ENCODE data around the gene FAM107A. TPM values are rescaled to one million over a fixed set of nuclear protein-coding genes. Genes with fewer than 3 reads are reported as not detected.

FAM107A gene
- total and polyA plus RNA-seq, 4 donors: 15.2 to 55.5 (median 31.4) TPM

DNA sequence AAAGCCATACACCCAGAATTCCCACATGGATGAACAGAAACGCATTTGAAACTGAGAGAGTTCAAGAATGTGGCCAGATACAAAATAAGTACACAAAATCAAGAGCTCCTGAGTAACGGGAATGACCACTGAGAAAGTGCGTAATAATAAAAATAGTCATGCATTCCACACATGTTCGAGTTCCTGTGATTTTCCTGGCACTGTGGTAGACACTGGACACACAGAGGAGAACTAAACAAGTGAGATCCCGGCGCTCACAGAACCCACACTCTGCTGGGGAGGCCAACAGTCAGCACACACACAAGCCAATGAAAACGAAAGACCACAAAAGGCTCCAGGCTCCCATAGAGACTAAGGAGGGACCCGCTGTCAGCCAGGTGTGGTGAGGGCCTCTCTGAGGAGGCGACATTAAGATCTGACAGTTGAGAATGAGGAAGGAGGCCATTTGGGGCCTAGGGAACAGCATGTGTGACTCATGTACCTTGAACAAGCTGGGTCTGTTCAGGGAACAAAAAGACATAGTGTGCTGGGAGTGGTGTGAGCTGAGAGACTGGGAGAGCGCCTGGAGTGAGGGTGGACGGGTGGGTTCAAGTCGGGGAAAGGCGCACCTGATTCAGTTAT is 5.1 kb downstream of the FAM107A start:
- Histone ChIP-seq H3K27ac (ENCODE audit: low read depth, low read length) (no peak overlapping the region), H3K36me3 (ENCODE audit: control insufficient read depth, insufficient read depth, low read length) (peaks cover 16% of the 10 kb centered on the region), H3K4me1 (ENCODE audit: control insufficient read depth, insufficient read depth, low read length) (peaks cover 47% of the 10 kb centered on the region), H3K4me3 (ENCODE audit: low read depth, low read length) (no peak overlapping the region), H3K9me3 (ENCODE audit: control insufficient read depth, insufficient read depth, low read length) (peaks cover 3% of the 10 kb centered on the region), H3K27me3 (ENCODE audit: control insufficient read depth, insufficient read depth, low read length) (no peaks in the 10 kb centered on the region)
- WGBS (ENCODE audit: insufficient coverage): 90% methylated on average over 8 of the region's 13 CpGs
- DNase-seq (ENCODE audit: low read depth in 4 of 6, low spot score in 6 of 6): no peak

DNA sequence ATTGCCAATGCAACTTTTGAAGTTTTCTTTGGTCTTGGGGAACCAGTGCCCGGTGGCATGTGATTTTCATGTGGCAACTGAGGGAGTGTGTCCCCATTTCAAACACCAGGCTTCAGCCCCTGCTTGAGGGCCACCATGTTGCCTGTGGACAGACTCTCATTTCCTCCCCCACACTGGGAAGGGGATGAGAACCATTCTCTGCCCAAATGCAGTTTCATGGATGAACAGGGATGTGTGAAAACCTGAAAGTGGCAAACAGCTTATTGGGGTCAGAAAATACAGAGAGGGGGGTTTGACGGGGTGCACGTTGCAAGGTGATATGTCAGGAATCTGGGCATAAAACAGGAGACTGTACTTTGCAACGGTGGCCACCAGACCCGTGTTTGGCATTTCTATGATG is 6.3 kb downstream of the FAM107A start:
- peaks cover 3% of the 10 kb centered on the region for H3K9me3 ChIP-seq (ENCODE audit: control insufficient read depth, insufficient read depth, low read length)
- peaks cover 27% of the 10 kb centered on the region for H3K36me3 ChIP-seq (ENCODE audit: control insufficient read depth, insufficient read depth, low read length)
- no peak overlapping the region for H3K4me3 ChIP-seq (ENCODE audit: low read depth, low read length)
- H3K4me1 ChIP-seq (ENCODE audit: control insufficient read depth, insufficient read depth, low read length): peaks cover 36% of the 10 kb centered on the region
- WGBS (ENCODE audit: insufficient coverage): 92% methylated on average over 4 of the region's 5 CpGs
- H3K27ac ChIP-seq (ENCODE audit: low read depth, low read length): no peak overlapping the region
- H3K27me3 ChIP-seq (ENCODE audit: control insufficient read depth, insufficient read depth, low read length): no peaks in the 10 kb centered on the region
- no peak for DNase-seq (ENCODE audit: low read depth in 4 of 6, low spot score in 6 of 6)

DNA sequence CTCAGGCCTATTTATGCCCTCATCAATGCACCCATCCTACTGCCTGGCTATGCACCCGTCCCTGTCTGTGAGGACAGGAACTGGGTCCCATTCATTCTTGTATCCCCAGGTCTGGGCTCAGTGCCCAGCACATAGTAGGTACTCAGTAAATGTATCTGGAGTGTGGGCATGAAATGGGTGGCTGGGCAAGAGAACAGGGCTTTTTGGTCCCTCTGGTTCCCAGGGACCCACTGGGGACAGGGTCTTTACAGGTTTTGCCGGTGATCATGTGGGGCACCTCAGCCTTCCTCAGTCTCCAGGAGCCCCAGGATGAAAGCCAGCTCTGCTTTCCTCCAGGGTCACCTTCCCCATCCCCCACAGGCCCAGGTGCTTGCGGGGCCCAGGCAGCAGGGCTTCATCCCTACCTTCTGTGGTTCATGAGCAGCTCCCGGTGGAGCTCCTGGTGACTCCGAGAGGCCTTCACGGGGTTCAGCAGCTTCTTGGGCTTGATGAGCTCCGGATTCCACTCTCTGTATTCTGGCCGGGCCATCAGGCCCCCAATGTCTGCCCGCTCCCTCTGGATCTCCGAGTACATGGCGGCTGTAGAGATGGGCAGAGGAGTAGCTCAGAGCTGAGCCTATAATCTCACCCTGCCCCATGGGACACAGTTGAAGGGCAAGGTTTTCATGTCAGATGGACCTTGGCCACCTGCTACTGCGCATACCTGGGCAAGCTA is 7.7 kb downstream of the FAM107A start:
- peaks cover 3% of the 10 kb centered on the region for H3K9me3 ChIP-seq (ENCODE audit: control insufficient read depth, insufficient read depth, low read length)
- no peaks in the 10 kb centered on the region for H3K27me3 ChIP-seq (ENCODE audit: control insufficient read depth, insufficient read depth, low read length)
- H3K36me3 ChIP-seq (ENCODE audit: control insufficient read depth, insufficient read depth, low read length): peaks cover 32% of the 10 kb centered on the region
- DNase-seq (ENCODE audit: low read depth in 4 of 6, low spot score in 6 of 6): no peak
- no peak overlapping the region for H3K27ac ChIP-seq (ENCODE audit: low read depth, low read length)
- no peak overlapping the region for H3K4me3 ChIP-seq (ENCODE audit: low read depth, low read length)
- peaks cover 22% of the 10 kb centered on the region for H3K4me1 ChIP-seq (ENCODE audit: control insufficient read depth, insufficient read depth, low read length)
- WGBS (ENCODE audit: insufficient coverage): 97% methylated on average over 11 of the region's 12 CpGs

DNA sequence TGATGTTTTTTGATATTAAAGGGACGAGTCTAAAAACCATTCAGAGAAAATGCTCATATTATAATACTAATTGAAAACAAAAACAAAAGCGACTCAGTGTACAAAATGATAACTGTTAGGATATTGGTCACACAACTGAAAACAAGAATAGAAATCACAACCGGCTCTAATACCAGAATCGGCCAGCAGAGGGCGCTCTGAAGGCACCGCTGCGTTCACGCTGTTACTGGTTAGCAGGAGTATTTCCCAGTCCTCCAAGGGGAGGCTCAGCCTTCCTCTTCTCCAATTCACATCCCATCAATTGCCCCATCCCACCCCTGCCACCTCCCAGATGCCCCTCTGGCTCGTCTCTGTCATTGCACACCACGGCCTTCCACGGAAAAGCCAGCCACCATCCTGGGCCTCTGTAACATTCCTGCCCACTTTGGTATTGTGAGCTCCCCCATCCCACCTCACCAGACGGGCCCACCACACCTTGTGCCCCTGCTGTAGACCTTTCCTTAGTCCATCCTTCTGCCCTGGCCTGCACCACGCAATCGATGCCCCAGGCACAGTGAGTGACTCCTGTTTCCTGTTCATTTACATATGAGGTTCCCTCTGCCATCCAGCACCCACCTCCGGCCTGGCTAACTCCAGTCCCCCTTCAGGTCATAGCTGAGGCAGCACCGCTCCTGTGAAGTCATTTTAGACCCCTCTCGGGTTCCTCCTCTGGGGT is 8.5 kb downstream of the FAM107A start:
- Histone ChIP-seq H3K4me3 (ENCODE audit: low read depth, low read length) (no peak overlapping the region), H3K36me3 (ENCODE audit: control insufficient read depth, insufficient read depth, low read length) (peaks cover 32% of the 10 kb centered on the region), H3K4me1 (ENCODE audit: control insufficient read depth, insufficient read depth, low read length) (peaks cover 16% of the 10 kb centered on the region), H3K27ac (ENCODE audit: low read depth, low read length) (no peak overlapping the region), H3K9me3 (ENCODE audit: control insufficient read depth, insufficient read depth, low read length) (peaks cover 3% of the 10 kb centered on the region), H3K27me3 (ENCODE audit: control insufficient read depth, insufficient read depth, low read length) (no peaks in the 10 kb centered on the region)
- peak in 3 of 6 donors; percentile 52 to 88 (median 82) for DNase-seq (ENCODE audit: low read depth in 4 of 6, low spot score in 6 of 6)
- WGBS (ENCODE audit: insufficient coverage): 41% methylated on average over 15 of the region's 17 CpGs

DNA sequence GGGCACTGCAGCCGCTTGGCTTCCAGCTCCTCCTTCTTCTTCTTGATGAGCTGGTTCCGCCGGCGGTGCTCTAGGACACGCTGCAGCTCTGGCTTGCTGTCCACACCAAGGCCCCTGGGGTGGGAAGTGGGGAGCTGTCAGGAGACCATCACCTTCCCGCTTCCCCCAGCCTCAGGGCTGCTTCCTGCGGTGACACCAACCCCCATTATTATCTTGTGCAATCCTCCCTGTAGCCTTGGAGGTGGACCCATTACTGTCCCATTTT is 10.0 kb downstream of the FAM107A start:
- no peak overlapping the region for H3K4me3 ChIP-seq (ENCODE audit: low read depth, low read length)
- WGBS (ENCODE audit: insufficient coverage): 100% methylated on average over 2 of the region's 7 CpGs
- no peaks in the 10 kb centered on the region for H3K27me3 ChIP-seq (ENCODE audit: control insufficient read depth, insufficient read depth, low read length)
- DNase-seq (ENCODE audit: low read depth in 4 of 6, low spot score in 6 of 6): no peak
- no peak overlapping the region for H3K27ac ChIP-seq (ENCODE audit: low read depth, low read length)
- H3K36me3 ChIP-seq (ENCODE audit: control insufficient read depth, insufficient read depth, low read length): peaks cover 28% of the 10 kb centered on the region
- peaks cover under 1% of the 10 kb centered on the region for H3K4me1 ChIP-seq (ENCODE audit: control insufficient read depth, insufficient read depth, low read length)
- peaks cover 3% of the 10 kb centered on the region for H3K9me3 ChIP-seq (ENCODE audit: control insufficient read depth, insufficient read depth, low read length)

DNA sequence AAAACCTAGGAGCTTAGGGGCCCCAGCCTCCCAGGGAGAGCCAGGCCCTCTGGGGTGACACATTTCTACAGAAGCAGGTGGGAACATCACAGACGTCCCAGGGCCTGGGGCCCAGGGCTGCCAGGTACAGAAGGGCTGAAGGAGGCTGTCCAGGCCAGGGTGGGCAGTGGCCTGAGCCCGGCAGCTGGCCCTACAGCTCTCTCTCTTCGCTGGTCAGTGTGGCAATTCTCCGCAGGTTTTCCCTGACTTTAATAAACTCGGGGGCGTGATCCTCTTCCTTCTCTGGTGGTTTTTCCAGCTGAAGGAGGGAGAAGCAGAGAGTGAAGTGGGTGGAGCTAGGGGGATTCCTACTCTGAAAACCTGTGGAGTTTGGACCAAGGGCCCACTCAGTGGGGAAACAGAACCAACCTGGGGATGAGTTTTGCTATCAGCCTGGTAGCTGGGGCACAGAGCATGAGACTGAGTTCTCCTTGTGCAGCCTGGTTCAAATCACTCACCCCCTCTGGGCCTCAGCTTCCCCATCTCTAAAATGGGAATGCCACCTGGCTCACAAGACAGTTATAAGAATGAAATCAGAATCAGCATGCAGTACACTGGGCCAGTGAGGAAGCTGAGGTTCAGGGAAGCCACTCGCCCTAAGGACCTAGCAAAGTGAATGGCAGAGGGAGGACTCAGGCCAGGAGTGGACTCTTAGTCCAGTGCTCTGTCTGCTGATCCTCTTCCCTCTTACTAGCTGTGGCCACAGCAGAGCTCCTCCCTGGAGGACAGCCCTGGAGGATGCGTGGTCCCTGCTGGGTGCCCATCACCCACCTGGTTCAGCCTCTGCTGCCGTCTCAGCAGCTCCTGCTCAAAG is 10.6 kb downstream of the FAM107A start:
- no peak for DNase-seq (ENCODE audit: low read depth in 4 of 6, low spot score in 6 of 6)
- H3K27me3 ChIP-seq (ENCODE audit: control insufficient read depth, insufficient read depth, low read length): no peaks in the 10 kb centered on the region
- 84% methylated on average over 8 of the region's 9 CpGs for WGBS (ENCODE audit: insufficient coverage)
- peaks cover 2% of the 10 kb centered on the region for H3K9me3 ChIP-seq (ENCODE audit: control insufficient read depth, insufficient read depth, low read length)
- H3K4me1 ChIP-seq (ENCODE audit: control insufficient read depth, insufficient read depth, low read length): no peaks in the 10 kb centered on the region
- no peak overlapping the region for H3K27ac ChIP-seq (ENCODE audit: low read depth, low read length)
- peaks cover 28% of the 10 kb centered on the region for H3K36me3 ChIP-seq (ENCODE audit: control insufficient read depth, insufficient read depth, low read length)
- no peak overlapping the region for H3K4me3 ChIP-seq (ENCODE audit: low read depth, low read length)

DNA sequence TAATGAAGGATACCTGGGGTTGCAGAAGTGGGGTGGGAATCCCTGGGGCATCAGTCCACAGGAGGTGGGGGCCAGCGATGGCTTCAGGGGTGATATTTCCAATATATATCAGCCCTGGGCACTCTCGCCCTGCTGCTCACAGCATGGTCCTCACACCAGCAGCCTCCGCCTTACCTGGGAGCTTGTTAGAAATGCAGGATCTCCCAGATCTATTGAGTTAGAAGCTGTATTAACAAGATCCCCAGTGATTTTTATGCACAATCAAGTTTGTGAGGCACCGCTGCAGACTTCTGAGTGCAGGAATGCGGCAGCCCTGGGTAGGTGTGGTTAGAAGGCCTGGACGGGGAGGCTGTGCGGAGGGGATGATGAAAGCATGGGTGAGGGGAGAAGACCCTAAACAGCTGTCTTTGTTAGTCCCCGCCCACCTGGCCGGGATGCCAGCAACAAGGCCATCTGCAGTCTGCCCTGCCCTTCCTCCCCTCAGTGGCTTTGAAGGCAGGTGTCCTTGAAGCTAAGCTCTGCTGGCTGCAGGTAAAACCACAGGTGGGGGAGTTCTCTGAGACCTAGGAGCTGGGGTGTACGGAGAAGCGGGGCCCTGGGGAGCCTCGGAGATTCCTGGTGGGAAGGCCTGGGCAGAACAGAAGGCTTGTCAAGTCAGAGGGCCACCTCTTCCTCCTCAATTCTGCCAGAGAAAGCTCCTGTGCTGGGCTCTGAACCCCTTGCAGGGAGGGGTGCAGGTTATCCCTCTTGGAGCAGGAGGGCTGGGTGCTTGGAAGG is 11.4 kb downstream of the FAM107A start:
- DNase-seq (ENCODE audit: low read depth in 4 of 6, low spot score in 6 of 6): no peak
- H3K27ac ChIP-seq (ENCODE audit: low read depth, low read length): no peak overlapping the region
- no peak overlapping the region for H3K4me3 ChIP-seq (ENCODE audit: low read depth, low read length)
- H3K27me3 ChIP-seq (ENCODE audit: control insufficient read depth, insufficient read depth, low read length): no peaks in the 10 kb centered on the region
- H3K4me1 ChIP-seq (ENCODE audit: control insufficient read depth, insufficient read depth, low read length): no peaks in the 10 kb centered on the region
- 85% methylated on average over 9 of the region's 12 CpGs for WGBS (ENCODE audit: insufficient coverage)
- no peaks in the 10 kb centered on the region for H3K9me3 ChIP-seq (ENCODE audit: control insufficient read depth, insufficient read depth, low read length)
- H3K36me3 ChIP-seq (ENCODE audit: control insufficient read depth, insufficient read depth, low read length): peaks cover 28% of the 10 kb centered on the region

DNA sequence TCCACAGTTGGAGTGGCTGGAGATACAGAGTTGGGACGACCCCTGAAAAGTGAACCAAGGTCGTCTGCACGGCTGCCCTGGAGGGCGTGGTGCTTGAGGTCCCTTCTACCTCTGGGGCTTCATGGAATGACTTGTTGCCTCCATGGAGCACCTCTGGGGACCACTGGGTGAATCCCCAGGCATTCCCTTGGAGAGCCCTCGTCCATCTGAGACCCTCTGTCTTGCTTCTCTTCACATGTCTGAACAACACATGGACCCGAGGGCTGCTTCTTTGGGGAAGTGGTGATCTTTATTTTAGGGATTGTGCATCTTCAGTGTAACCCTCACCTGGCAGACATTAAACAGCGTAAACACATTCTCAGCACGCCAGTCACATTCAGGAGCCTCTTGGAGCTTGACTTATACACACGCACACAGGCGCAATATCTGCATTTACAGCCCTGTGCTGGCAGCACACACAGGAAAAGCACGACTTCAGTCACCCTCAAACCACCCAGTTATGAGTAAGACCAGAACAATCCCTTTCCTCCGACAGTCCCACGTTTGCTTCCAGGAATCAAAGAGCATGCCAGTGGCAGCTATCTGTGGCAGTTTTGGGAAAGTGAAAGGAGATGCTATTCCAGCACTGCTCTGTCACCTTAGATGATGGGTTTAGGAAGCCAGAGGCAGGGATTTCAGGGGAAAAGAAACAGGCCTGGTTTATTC is 12.6 kb downstream of the FAM107A start:
- Histone ChIP-seq H3K36me3 (ENCODE audit: control insufficient read depth, insufficient read depth, low read length) (peaks cover 27% of the 10 kb centered on the region), H3K27ac (ENCODE audit: low read depth, low read length) (no peak overlapping the region), H3K4me1 (ENCODE audit: control insufficient read depth, insufficient read depth, low read length) (no peaks in the 10 kb centered on the region), H3K9me3 (ENCODE audit: control insufficient read depth, insufficient read depth, low read length) (no peaks in the 10 kb centered on the region), H3K27me3 (ENCODE audit: control insufficient read depth, insufficient read depth, low read length) (no peaks in the 10 kb centered on the region), H3K4me3 (ENCODE audit: low read depth, low read length) (no peak overlapping the region)
- DNase-seq (ENCODE audit: low read depth in 4 of 6, low spot score in 6 of 6): no peak
- 90% methylated on average over 10 of the region's 13 CpGs for WGBS (ENCODE audit: insufficient coverage)
